GM21717 (cell line): Measurements from ENCODE around the gene SCN8A.
"Not testable (repeated sequence)": the region's sequence is repeated elsewhere in the genome, so short reads cannot be mapped to it uniquely, and the experiment has no call there.

Experiments
- ATAC-seq: cut with Tn5 transposase; IDR thresholded peaks from one replicate; pipeline ENCODE4 v1.9.1; 2021; ENCODE audit warnings: mild to moderate bottlenecking, moderate library complexity; ENCODE audit not compliant: unreplicated experiment

The SCN8A gene

DNA sequence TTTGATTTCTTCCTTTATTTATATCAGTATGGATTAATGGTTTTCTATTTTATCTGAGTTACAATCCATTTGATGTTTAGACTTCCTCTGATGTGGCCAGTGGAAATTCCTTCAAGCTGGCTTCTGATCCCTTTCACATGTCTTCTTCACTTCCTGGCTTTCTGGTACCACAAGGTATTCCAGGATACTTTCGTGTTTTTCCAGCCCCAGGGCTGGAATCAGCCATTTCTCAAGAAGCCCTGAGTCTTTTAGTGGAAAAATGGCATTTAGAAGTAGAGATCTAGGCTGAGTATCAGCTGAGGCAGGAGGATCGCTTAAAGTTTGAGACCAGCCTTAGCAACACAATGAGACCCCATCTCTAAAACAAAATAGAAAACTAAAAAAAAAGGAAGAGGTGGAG is 164.2 kb downstream of the SCN8A start:
- ATAC-seq: no peak

DNA sequence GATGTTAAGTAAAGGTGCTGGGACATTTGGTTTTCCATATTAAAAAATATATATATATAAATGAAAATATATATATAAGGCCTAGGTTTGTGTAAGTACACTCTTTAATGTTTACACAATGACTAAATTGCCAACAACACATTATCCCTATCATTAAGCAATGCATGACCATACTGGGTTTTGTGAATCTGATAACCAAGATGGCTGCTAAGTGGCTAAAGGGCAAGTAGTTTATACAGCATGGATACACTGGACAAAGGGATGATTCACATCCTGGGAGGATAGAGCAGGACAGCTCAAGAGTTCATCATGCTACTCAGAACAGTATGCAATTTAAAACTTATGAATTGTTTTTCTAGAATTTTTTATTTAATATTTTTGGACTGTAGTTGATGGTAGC is 168.1 kb downstream of the SCN8A start:
- no peak for ATAC-seq

DNA sequence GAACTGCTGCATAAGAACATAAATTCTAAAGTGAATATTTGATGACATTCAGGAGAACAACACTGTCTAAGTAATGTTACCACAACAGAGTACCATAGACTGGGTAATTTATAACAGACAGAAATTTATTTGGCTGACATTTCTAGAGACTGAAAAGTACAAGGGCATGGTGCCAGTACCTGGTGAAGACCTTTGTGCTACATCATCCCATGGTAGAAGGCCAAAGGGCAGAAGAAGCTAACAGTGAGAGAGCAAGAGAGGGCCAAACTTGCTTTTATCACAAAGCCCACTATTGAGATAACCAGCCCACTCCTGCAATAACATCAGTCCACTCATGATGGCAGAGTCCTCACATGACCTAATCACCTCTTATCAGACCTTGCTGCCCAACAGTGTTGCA is 168.7 kb downstream of the SCN8A start:
- no peak for ATAC-seq

DNA sequence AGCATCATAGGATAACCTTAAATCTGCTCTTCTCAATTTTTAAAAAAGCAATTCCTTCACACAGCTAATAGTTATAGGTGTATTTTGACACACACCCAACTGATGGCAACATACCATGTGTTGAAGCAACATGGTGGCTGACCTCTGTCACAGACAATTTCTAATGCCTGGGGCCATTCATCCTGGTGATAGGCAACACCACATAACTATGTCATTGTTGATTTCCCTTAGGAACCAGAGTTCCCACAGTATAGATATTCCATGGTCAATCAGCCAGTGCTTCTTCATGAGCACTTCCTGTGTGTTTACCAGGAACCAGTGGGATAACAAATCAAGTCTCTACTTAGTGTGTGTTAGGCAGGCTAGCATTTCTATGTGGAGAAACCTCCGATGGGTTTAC is 169.2 kb downstream of the SCN8A start:
- no peak for ATAC-seq

DNA sequence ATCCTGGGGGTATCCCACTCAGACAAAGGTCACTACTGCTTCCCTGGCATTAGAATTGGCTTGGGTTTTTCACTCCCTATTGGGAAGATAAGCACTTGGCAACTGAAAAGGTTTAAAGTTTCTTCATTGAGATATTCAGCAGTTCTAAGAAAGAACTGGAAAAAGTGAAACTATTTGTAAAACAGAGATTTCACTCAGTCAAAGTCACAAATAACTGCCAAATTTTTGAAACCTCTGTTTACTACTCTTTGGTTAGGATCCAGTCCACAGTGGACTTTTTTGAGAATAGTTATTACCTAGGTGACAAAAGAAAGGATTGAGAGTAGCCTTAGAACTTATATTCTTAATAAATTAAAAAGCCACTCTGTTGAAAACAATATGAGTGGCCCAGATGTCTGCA is 172.7 kb downstream of the SCN8A start:
- ATAC-seq: no peak

DNA sequence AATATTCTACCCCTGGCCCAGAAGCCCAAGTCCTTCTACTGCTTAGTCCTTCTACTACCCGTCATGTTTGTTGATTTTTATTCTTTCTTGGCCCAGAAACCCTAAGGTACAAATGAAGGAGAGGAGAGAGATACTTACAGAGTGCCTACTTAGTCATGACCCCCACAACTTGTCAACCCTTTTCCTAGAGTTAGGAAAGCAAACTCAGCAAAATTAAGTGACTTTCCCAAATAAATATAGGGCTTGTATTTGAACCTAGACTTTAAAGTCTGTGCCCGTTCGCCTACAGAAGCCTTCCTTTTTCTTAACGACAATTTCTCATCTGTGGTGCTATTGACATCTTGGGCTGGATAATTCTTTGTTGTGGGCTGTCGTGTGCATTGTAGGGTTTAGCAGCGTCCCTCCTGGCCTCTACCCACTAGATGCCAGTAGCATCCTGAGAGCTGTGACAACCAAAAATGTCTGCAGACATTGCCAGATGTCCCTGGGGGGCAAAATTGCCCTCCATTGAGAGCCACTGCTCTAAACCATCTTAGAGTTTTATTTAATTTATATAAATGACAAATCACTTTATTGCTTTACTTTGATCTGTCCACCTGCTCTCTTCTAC is 175.1 kb downstream of the SCN8A start:
- ATAC-seq: no peak

DNA sequence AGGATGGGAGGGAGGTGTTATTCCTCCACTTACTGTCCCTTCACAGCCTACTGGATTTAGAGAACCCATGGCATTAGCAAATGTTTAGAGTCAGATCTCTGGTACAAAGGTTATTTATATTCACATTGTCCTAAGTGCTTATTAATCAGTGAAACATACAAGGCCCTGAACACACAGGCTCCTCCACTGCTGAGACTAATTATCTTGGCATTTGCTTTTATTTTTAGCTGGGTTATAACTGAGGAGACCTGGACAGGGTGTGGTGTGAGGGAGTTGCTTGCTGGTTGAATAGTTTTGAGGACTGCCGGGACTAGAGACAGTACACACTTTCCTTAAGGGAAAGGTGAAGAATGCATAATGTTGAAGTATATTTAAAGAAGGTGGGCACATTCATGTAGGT is 180.0 kb downstream of the SCN8A start:
- no peak for ATAC-seq

DNA sequence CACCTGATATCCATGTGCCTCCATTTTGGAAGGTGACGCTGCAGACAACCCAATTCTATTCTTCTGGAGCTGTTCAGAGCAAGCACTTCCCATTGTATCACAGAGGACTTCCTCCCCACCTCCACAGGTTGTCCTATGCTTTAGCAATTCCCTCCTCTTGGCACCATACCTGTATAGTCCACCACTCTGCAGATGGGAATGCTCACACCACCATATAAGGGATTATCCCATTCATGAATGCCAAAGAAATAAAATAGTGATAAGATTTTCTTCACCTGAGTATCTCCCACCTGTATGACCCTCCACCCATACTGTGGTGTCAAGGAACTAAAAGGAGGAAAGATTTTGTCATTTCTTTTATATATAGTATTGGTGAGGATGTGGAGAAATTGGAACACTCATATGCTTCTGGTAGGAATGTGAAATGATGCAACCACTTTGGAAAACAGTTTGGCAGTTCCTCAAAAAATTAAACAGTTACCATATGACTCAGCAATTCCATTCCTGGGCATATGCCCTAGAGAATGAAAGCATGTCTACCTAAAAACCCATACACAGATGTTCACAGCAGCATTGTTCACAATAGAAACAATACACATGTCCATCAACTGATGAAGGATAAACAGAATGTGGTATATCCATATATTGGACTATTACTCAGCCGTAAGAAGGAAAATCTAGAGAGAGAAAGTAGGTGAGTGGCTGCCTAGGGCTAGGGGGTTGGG is 182.3 kb downstream of the SCN8A start:
- ATAC-seq: no peak

DNA sequence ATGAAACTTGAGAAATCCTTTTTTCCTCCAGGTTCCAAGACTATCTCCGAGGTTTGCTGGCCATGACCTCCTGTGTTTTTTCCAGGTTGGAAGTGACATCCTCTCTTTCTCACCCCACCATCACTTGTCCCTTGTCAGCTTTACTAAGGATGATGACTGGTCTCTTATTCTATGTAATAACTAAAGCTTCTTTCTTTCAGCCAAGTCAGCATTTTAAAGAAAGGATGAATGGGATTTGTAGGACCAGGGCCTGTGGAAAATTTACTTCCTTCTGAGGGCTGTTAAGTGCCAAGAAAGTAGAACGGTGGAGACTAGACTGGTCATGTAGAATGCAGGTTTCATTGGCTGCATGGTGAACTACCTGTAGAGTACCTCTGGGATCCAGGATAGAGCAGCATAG is 183.9 kb downstream of the SCN8A start:
- no peak for ATAC-seq

DNA sequence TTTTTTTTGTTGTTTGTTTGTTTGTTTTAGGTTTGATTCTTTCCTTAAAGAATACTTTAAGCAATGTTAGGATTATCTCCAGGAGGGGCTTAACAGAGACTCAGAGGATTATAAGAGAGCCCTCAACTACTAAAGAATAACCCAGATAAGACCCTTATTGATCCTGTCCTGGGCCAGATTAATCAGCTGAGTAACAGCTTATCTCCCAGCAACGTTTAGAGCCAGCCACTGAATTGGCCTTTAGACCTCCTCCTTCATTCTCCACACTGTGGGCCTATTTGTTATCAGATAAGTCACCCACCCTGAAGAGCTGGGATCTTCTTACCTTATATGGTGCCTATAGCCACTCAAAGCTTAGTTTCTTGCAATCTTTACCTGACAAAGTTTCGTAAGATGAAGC is 186.4 kb downstream of the SCN8A start:
- ATAC-seq: no peak

DNA sequence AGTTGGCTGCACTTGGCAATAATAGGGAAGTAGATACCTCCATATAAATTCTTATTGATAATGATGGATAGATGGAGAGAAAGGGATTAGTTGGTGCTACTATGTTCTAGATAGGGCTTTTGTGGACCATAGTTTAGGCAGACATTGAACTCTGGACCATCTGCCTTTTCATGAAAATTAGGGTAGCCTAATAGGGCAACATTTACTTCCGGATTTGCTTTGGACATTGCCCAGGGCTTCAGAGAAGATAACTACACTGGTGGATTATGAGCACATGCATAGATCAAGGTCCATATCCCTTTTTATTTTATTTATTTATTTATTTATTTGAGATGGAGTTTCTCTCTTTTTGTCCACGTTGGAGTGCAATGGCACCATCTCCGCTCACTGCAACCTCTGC is 186.9 kb downstream of the SCN8A start:
- ATAC-seq: no peak

DNA sequence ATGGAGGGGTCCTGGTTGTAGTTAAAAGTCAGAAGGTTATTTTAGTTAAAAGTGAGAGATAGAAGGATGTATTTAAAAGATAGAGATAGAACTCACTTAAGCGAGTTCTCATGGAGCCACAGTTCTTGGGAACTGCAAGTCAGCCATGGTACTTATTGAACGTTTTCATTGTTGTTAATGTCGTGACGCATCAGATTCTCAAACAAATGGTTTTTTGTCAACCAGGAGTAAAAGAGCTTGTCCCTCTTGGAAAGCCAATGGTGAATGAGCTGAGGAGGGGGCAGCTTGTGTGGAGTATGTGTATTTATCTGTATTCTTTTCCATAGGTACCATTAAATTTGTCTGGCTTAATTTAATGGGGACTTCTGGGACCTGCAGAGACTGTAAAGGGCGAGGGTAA is 188.8 kb downstream of the SCN8A start:
- ATAC-seq: no peak

DNA sequence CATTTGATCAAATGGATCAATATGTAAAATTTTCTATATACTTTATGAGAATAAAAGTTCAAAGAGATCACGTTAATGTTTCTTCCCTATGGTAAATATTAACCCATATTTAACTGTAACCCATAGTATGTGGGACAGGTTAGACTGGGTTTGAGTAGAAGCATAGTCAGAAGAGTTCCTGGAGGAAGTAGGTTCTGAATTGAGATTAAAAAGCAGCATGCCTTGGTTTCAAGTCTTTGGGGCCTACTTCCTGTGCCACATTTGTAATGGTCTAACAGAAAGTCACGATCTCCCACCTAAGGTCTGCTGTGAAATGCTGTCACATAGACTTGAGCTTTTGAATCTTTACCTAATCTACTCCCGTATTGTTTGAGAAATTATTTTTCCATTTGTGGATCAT is 193.7 kb downstream of the SCN8A start:
- no peak for ATAC-seq

DNA sequence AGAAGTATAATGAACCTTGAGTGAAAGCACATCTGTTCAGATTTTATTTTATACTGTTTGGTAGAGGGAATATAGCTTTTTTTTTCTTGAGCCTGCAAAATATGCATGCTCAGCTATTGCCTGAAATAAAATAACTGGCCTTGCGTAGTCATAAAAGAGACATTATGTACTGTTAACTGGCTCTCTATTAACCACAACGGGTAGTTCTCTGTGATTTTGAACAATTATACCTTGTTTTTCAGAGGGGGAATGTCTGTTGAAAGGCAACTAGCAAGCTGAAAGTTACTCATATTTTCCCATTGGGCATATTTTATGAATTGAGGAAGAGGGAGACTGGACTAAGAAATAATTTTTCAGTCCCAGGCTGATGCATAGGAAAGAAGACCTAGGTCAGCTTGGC is 194.9 kb downstream of the SCN8A start:
- no peak for ATAC-seq

DNA sequence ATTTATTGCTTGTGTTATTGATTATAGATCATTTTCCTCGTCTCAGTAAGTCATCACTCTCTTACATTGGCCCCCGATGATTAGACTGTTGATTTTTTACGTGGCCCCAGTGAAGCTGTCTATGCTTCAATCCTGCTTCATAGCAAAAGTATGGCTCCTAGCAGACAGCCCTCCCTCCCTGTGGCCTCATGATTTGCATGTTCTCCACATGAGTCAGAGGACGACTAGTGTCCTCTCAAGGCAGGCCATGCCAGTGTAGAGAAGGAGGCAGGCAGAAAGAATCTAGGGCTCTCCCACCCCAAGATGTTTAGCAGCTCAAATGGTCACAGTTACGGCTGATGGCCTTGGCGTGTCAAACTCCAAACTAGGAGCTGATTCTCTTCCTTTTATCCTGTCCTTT is 197.8 kb downstream of the SCN8A start:
- no peak for ATAC-seq

DNA sequence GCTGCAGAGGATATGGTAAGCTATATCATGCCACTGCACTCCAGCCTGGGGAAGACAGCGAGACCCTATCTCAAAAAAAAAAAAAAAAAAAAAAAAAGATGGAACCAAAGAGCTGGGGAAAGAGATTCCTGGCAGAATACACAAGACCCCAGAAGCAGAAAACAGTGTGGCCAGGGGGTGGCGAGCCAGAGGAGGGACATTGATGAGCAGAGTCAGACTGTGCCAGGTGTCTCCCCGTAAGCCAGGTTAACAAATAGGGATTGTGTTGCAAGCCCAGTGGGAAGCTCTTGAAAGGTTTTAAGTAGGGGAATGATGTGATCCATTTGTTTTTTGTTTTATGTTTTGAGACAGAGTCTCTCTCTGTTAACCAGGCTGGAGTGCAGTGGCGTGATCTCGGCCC is 201.4 kb downstream of the SCN8A start:
- no peak for ATAC-seq

DNA sequence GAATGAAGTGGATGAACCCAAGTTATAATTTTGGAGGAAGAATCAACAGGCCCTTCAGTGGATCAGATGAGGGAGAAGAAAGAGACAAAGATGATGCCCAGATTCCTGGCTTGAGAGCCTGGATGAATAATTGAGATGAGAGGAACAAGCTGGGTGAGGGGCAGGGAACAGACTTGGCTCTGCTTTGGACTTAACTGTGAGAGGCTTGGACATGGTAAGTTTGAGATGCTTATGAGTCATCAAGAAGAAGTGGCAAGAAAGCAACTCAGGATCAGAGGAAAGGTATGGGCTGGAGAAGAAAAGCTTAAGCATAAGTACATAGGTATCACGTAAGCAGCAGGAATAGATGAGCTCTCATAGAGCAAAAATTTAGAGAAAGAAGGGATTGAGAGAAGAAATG is 202.2 kb downstream of the SCN8A start:
- ATAC-seq: no peak

DNA sequence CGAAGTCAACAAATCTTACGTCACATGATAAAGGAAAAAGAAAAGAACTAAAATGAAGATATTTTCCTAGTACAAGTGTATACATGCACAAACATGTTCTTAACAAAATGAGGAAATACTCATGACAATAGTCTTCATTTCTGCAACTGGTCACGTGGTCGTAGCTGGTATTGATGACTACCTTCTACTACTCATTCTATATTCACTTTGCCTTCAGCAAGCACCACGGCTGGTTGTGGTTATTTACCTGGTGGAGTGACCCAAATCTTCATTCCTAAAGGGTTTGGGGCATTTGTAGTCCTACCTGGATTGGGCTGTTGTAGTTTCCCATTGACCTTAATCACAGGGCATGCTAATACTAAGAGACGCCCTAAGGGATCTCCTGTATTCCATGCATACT is 206.3 kb downstream of the SCN8A start:
- ATAC-seq: no peak

DNA sequence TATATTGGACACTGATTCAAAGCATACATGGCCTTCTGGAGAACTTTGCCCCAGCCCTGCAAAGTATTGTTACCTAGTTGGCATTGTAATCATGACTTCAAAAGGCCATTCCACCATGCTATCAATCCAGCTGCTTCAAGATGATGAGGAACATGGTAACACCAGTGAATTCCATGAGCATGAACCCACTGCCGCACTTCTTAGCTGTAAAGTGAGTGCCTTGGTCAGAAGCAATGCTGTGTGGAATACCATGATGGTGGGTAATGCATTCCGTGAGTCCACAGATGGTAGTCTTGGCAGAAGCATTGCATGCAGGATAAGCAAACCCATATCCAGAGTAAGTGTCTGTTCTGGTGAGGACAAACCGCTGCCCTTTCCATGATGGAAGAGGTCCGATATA is 207.0 kb downstream of the SCN8A start:
- ATAC-seq: not testable (repeated sequence)

DNA sequence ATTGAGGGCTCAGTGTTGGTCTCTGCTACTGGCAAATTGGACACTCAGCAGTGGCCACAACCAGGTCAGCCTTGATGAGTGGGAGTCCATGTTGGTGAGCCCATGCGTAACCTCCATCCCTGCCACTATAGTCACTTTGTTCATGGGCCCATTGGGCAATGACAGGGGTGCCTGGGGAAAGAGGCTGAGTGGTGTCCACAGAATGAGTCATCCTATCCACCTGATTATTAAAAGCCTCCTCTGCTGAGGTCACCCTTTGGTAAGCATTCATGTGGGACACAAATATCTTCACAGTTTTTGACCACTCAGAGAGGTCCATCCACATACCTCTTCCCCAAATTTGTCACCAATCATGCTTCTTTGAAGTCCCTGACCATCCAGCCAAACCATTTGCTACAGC is 207.5 kb downstream of the SCN8A start:
- no peak for ATAC-seq

DNA sequence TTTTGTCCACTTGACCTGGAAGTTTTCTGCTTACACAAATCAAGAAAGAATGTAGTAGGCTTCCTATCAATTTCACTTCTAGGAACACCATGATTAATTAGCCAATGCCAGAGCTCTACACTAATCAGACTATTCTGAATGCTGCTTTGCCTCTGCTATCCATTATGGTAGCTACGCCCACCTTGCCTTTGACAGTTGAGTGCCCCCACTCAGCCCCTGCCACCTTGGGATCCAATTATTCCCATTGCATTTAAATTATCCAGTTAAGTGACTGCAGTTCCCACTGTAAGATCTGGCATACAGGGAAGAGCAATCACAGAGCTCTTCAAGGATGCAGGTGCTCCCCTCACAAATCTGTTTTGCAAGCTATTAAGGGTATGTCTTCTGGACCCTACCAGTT is 210.0 kb downstream of the SCN8A start:
- no peak for ATAC-seq

DNA sequence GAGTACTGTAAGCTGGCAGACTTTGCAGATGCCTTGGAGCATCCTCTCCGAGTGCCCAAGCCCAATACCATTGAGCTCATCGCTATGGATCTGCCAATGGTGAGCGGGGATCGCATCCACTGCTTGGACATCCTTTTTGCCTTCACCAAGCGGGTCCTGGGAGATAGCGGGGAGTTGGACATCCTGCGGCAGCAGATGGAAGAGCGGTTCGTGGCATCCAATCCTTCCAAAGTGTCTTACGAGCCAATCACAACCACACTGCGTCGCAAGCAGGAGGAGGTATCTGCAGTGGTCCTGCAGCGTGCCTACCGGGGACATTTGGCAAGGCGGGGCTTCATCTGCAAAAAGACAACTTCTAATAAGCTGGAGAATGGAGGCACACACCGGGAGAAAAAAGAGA is 215.9 kb downstream of the SCN8A start:
- no peak for ATAC-seq

DNA sequence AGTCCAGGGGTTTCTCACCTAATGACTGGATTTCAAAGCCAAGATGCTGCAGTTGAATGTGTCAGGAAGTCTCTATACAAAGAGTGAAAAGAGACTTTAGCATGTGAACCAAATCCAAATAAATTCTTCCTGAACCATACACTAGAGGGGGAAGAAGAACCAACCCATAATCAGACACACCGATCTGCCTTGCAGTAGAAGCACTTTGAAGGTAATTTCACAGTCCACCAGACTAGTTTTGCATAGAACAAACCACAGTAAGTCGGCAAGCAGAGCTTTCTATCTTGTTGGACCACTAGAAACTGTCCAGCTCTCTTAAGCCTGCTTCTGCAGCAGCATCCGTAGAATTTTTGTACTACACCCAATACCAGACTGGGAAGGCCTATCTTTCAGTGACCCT is 218.2 kb downstream of the SCN8A start:
- no peak for ATAC-seq
